HG03039 (cell line): ENCODE measurements around the gene MAP2.
A peak's percentile ranks its signal among the peaks of the same experiment; 100 is the strongest.

Experiments used
- ATAC-seq: cut with Tn5 transposase; IDR thresholded peaks from one replicate; pipeline ENCODE4 v1.9.1; 2021; ENCODE audit warnings: mild to moderate bottlenecking, moderate library complexity; ENCODE audit not compliant: unreplicated experiment

MAP2 gene

GRCh38 chr2:209690029-209690754 lies 266.3 kb downstream of the MAP2 start:
- no peak for ATAC-seq

GRCh38 chr2:209694748-209695147 lies 270.9 kb downstream of the MAP2 start:
- no peak for ATAC-seq

- peak; percentile 71 for ATAC-seq
Observed at GRCh38 chr2:209696836-209697711, 273.2 kb downstream of the MAP2 start.

- ATAC-seq, result no peak
Observed at GRCh38 chr2:209702775-209703174, 278.9 kb downstream of the MAP2 start.

GRCh38 chr2:209713219-209713618 lies 289.4 kb downstream of the MAP2 start:
- ATAC-seq, result no peak

- ATAC-seq, result no peak
Observed at GRCh38 chr2:209719034-209719433, 295.2 kb downstream of the MAP2 start.

- ATAC-seq, result no peak
Observed at GRCh38 chr2:209721497-209721896, 297.6 kb downstream of the MAP2 start.

GRCh38 chr2:209726311-209726710 lies 302.5 kb downstream of the MAP2 start:
- no peak for ATAC-seq

GRCh38 chr2:209727077-209727476 lies 303.2 kb downstream of the MAP2 start:
- ATAC-seq, result no peak

- no peak for ATAC-seq
Observed at GRCh38 chr2:209734805-209735204, 311.0 kb downstream of the MAP2 start.

GRCh38 chr2:209741953-209742352 lies 318.1 kb downstream of the MAP2 start:
- no peak for ATAC-seq

- ATAC-seq, result no peak
Observed at GRCh38 chr2:209753020-209753419, 329.2 kb downstream of the MAP2 start.

GRCh38 chr2:209757163-209757562 lies 333.3 kb downstream of the MAP2 start:
- ATAC-seq, result no peak

- ATAC-seq, result no peak
Observed at GRCh38 chr2:209761566-209761965, 337.7 kb downstream of the MAP2 start.

GRCh38 chr2:209762563-209762962 lies 338.7 kb downstream of the MAP2 start:
- no peak for ATAC-seq

- no peak for ATAC-seq
Observed at GRCh38 chr2:209763106-209763505, 339.3 kb downstream of the MAP2 start.

- ATAC-seq, result no peak
Observed at GRCh38 chr2:209766613-209767012, 342.8 kb downstream of the MAP2 start.

- no peak for ATAC-seq
Observed at GRCh38 chr2:209767316-209767715, 343.5 kb downstream of the MAP2 start.

GRCh38 chr2:209768557-209768956 lies 344.7 kb downstream of the MAP2 start:
- ATAC-seq, result no peak

- ATAC-seq, result no peak
Observed at GRCh38 chr2:209771474-209772289, 347.8 kb downstream of the MAP2 start, which contains the start of gene UNC80. Gene UNC80 (plus strand): TSS chr2:209771832. CDS start chr2:209772073, 241 bp downstream.

- ATAC-seq, result no peak
Observed at GRCh38 chr2:209772290-209772685, 348.4 kb downstream of the MAP2 start.
